Ishikawa (cell line): Measurements from ENCODE around the gene MINK1.

Experiments used
- CEBPB ChIP-seq: IDR thresholded peaks from 2 replicates; pipeline ENCODE4 v1.6.1; 2012
- CREB1 ChIP-seq: IDR thresholded peaks from 2 replicates; pipeline ENCODE4 v1.6.1; 2012; ENCODE audit warnings: low read depth
- EGR1 ChIP-seq: IDR thresholded peaks from 2 replicates; pipeline ENCODE4 v1.6.1; 2012
- EP300 ChIP-seq: IDR thresholded peaks from 2 replicates; pipeline ENCODE4 v1.6.1; 2012; ENCODE audit warnings: borderline replicate concordance
- FOXM1 ChIP-seq: IDR thresholded peaks from 2 replicates; pipeline ENCODE4 v1.6.1; 2012; ENCODE audit warnings: low read depth, borderline replicate concordance
- MAX ChIP-seq: IDR thresholded peaks from 2 replicates; pipeline ENCODE4 v1.6.1; 2012
- NFIC ChIP-seq: IDR thresholded peaks from 2 replicates; pipeline ENCODE4 v1.6.1; 2012
- RAD21 ChIP-seq: IDR thresholded peaks from 2 replicates; pipeline ENCODE4 v1.6.1; 2012; ENCODE audit warnings: low read depth
- REST ChIP-seq: IDR thresholded peaks from 2 replicates; pipeline ENCODE4 v1.6.1; 2012; ENCODE audit warnings: low read depth, mild to moderate bottlenecking
- TAF1 ChIP-seq: IDR thresholded peaks from 2 replicates; pipeline ENCODE4 v1.6.1; 2012; ENCODE audit warnings: low read depth, mild to moderate bottlenecking
- TCF12 ChIP-seq: IDR thresholded peaks from 2 replicates; pipeline ENCODE4 v1.6.1; 2012; ENCODE audit warnings: low read depth
- TEAD4 ChIP-seq: IDR thresholded peaks from 2 replicates; pipeline ENCODE4 v1.6.1; 2012
- USF1 ChIP-seq: IDR thresholded peaks from 2 replicates; pipeline ENCODE4 v1.6.1; 2012
- YY1 ChIP-seq: IDR thresholded peaks from 2 replicates; pipeline ENCODE4 v1.6.1; 2012; ENCODE audit warnings: low read depth
- ZBTB7A ChIP-seq: IDR thresholded peaks from 2 replicates; pipeline ENCODE4 v1.6.1; 2012; ENCODE audit warnings: low read depth

The MINK1 gene

GRCh38 chr17:4891411-4892410 is 58.6 kb downstream of the MINK1 start:
- no peak for TF ChIP-seq NFIC
- TF ChIP-seq YY1 = no peak
- no peak for TF ChIP-seq CREB1
- no peak for TF ChIP-seq ZBTB7A
- TF ChIP-seq EGR1 = no peak
- TF ChIP-seq MAX = no peak
- no peak for TF ChIP-seq TAF1
- no peak for TF ChIP-seq RAD21
- TF ChIP-seq USF1 = no peak
- TF ChIP-seq EP300 = no peak
- TF ChIP-seq TCF12 = no peak
- no peak for TF ChIP-seq FOXM1
- TF ChIP-seq REST = no peak
- TF ChIP-seq TEAD4 = no peak
- no peak for TF ChIP-seq CEBPB

DNA sequence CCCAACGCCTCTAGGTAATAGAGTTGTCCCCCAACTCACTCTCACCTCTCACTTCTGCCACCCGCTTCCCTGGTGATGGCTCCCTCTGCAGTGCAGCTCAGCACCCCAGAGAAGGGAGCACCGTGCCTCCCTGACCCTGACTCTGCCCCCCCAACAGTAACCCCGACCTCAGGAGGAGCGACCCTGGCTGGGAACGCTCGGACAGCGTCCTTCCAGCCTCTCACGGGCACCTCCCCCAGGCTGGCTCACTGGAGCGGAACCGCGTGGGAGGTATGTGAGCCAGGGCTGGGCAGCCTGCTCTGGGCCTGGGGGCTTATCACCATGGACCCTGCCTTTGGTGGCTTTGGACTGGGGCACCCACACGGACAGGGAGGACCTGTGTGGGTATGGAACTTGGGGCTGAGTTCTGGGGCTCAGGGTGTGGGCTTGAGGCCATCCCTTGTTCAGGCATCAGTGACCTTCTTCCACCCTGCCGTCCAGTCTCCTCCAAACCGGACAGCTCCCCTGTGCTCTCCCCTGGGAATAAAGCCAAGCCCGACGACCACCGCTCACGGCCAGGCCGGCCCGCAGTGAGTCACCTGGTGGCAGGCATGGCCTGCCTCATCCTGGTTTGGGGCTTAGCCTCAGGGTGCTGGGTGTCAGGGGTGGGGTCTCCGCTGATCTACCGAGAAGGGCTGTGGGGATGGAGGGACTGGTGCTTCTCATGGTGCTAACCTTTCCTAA is 59.5 kb downstream of the MINK1 start:
- TF ChIP-seq EGR1 (peak; percentile 55), TCF12 (no peak)

DNA sequence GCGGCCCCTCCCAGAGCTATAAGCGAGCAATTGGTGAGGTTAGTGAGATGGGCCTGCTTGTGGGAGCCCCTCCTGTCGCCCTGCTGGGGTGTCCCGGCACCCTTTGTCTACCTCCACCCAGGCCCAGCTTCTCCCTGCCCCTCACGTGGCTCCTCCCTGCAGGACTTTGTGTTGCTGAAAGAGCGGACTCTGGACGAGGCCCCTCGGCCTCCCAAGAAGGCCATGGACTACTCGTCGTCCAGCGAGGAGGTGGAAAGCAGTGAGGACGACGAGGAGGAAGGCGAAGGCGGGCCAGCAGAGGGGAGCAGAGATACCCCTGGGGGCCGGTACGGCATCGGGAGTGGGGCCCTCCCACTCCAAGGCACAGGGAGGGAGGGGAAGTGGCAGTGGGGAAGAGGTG is 60.1 kb downstream of the MINK1 start:
- TF ChIP-seq EP300 = no peak
- TF ChIP-seq NFIC = no peak
- no peak for TF ChIP-seq FOXM1
- no peak for TF ChIP-seq USF1
- TF ChIP-seq YY1 = no peak
- no peak for TF ChIP-seq EGR1
- no peak for TF ChIP-seq MAX
- no peak for TF ChIP-seq CEBPB
- TF ChIP-seq REST = no peak
- no peak for TF ChIP-seq RAD21

- no peak for TF ChIP-seq CEBPB
- TF ChIP-seq TEAD4 = no peak
- no peak for TF ChIP-seq NFIC
- no peak for TF ChIP-seq EGR1
- no peak for TF ChIP-seq TCF12
Observed at GRCh38 chr17:4893721-4894560, 60.8 kb downstream of the MINK1 start.

GRCh38 chr17:4895121-4895520 is 62.0 kb downstream of the MINK1 start:
- no peak for TF ChIP-seq CREB1
- no peak for TF ChIP-seq EGR1
- no peak for TF ChIP-seq USF1
- no peak for TF ChIP-seq TCF12
- no peak for TF ChIP-seq MAX
- TF ChIP-seq YY1 = no peak
- TF ChIP-seq RAD21 = no peak
- TF ChIP-seq TEAD4 = no peak
- no peak for TF ChIP-seq NFIC
- TF ChIP-seq FOXM1 = no peak
- no peak for TF ChIP-seq CEBPB
- no peak for TF ChIP-seq ZBTB7A
- TF ChIP-seq TAF1 = no peak
- TF ChIP-seq EP300 = no peak
